Breast epithelium (tissue), 4 donors: ENCODE measurements around the gene ILK. TPM values are rescaled to one million over a fixed set of nuclear protein-coding genes. Genes with fewer than 3 reads are reported as not detected.

Experiments
- DNase-seq, 2 donors: peaks; one replicate each; pipeline ENCODE4 v3.0.0-alpha.2; 2019; ENCODE audit warnings: low spot score in 2 of 2
- H3K27ac ChIP-seq, 2 donors: fragments of 200-600 bp; sonication (generic) in 1 of 2; one replicate each; pipeline ENCODE4 v1.5.1; 2016 to 2019; ENCODE audit warnings: mild to moderate bottlenecking in 1 of 2
- H3K27me3 ChIP-seq, 2 donors: fragments of 200-600 bp; sonication (generic) in 1 of 2; one replicate each; pipeline versions ENCODE4 v1.5.1 to v1.6.0; 2017 to 2019; ENCODE audit warnings: control low read depth in 1 of 2, mild to moderate bottlenecking in 1 of 2
- H3K36me3 ChIP-seq: fragments of 200-600 bp; one replicate; pipeline ENCODE4 v1.5.1; 2019
- H3K4me1 ChIP-seq, 2 donors: fragments of 200-600 bp; sonication (generic); one replicate each; pipeline ENCODE4 v1.5.1; 2016 to 2019; ENCODE audit warnings: control low read depth in 1 of 2
- H3K4me3 ChIP-seq, 3 donors: fragments of 200-600 bp; sonication (generic); 1 replicate in 2 of 3; 2 replicates in 1 of 3; pipeline ENCODE4 v1.5.1; 2016 to 2019; ENCODE audit warnings: mild to moderate bottlenecking in 3 of 3, moderate library complexity in 2 of 3
- H3K9me3 ChIP-seq, 2 donors: fragments of 200-600 bp; sonication (generic) in 1 of 2; one replicate each; pipeline ENCODE4 v1.5.1; 2016 to 2019; ENCODE audit warnings: control low read depth in 1 of 2
- POLR2A ChIP-seq: fragments of 450-650 bp; IDR thresholded peaks from one replicate; pipeline ENCODE4 v1.6.1; 2016; ENCODE audit warnings: antibody characterized with exemption, mild to moderate bottlenecking, moderate library complexity
- POLR2AphosphoS5 ChIP-seq, 3 donors: sonication (generic); formaldehyde crosslinking; IDR thresholded peaks; one replicate each; pipeline ENCODE4 v1.6.1; 2017; ENCODE audit warnings: antibody characterized with exemption in 3 of 3
- intact Hi-C: fragments of 100-400 bp; cut with DNase I; formaldehyde crosslinking; loops from one replicate; pipeline ENCODE4 v1.15.1; 2023; ENCODE audit warnings: low total_unique reads
- total RNA-seq, 3 donors: library from RNA; depleted of rRNA; stranded (reverse); fragments of >200 nt; gene quantifications; one replicate each; pipeline ENCODE4 v1.1.0, GENCODE V29; 2016
- TF ChIP-seq, protein P1 (sequence below), 3 donors: fragments of 450-650 bp; IDR thresholded peaks; one replicate each; pipeline ENCODE4 v1.5.1; 2016 to 2017; ENCODE audit warnings: antibody characterized with exemption in 3 of 3, mild to moderate bottlenecking in 3 of 3, moderate library complexity in 3 of 3

ILK gene
- total RNA-seq, 3 donors from 2014 or later: 113 to 118 (median 113) TPM

DNA sequence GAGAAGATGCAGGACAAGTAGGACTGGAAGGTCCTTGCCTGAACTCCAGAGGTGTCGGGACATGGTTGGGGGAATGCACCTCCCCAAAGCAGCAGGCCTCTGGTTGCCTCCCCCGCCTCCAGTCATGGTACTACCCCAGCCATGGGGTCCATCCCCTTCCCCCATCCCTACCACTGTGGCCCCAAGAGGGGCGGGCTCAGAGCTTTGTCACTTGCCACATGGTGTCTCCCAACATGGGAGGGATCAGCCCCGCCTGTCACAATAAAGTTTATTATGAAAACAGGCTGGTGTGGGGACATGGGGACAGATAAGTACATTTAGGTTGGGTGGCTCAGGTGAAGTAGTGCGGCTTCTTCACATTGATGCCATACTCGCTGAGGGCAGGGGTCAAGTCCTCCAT, 7.0 kb downstream of the ILK start:
- intact Hi-C loops: no loop called here
- TF ChIP-seq, protein P1, sequence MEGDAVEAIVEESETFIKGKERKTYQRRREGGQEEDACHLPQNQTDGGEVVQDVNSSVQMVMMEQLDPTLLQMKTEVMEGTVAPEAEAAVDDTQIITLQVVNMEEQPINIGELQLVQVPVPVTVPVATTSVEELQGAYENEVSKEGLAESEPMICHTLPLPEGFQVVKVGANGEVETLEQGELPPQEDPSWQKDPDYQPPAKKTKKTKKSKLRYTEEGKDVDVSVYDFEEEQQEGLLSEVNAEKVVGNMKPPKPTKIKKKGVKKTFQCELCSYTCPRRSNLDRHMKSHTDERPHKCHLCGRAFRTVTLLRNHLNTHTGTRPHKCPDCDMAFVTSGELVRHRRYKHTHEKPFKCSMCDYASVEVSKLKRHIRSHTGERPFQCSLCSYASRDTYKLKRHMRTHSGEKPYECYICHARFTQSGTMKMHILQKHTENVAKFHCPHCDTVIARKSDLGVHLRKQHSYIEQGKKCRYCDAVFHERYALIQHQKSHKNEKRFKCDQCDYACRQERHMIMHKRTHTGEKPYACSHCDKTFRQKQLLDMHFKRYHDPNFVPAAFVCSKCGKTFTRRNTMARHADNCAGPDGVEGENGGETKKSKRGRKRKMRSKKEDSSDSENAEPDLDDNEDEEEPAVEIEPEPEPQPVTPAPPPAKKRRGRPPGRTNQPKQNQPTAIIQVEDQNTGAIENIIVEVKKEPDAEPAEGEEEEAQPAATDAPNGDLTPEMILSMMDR (IDR thresholded peaks at IDR 0.05): no peak
- Histone ChIP-seq H3K27ac (peak overlapping the region; percentile 93 to 99), H3K4me1 (peaks cover 0 to 18% of the 10 kb centered on the region in 2 donors), H3K9me3 (no peaks in the 10 kb centered on the region), H3K4me3 (peak overlapping the region in 1 of 3 donors; percentile 83), H3K36me3 (peaks cover 13% of the 10 kb centered on the region), H3K27me3 (no peaks in the 10 kb centered on the region)
- no peak for DNase-seq

DNA sequence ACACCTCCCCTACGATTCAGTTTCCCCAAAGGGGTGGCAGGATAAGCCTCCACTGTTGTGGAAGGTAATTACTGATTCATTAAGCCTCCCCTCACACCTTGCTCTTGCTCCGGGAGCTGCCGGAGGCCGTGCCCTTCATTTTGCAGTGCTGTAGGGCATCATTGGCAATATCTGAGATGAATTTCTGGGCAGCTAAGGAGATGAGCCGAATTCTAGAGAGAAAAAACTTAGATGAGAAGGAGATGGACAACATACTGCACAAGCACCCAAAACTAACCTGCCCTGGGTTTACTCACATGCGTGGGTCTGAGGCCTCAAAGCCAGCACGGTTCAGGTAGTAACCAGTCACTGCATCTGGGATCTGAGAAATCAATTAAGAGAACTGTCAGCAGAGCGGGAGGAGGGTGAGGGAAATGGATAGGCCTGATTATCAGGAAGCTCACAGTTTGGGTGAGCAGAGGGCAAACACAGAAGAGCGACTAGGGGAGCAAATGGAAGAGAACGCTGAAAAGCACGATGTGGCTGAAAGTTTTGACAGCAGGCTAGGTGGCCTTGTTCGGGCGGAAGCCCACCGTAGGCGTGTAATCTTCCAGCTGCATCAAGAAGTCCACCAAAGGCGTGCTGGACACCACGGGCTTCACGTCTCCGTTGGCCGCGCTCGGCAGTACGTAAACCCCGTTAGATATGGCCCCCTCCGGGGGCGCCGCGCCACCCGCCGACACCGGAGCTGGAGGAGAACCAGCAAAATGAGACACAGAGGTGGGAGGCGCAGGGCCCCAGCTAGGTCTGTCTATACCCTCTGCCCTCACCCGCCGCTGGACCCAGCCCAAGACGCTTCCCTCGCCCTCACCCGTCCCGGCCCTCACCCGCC, 7.8 kb downstream of the ILK start:
- peaks cover 0 to 13% of the 10 kb centered on the region in 2 donors for H3K4me1 ChIP-seq
- DNase-seq: peak in 1 of 2 donors; percentile 39
- peak overlapping the region; percentile 93 to 99 for H3K27ac ChIP-seq
- H3K9me3 ChIP-seq: no peaks in the 10 kb centered on the region
- peak overlapping the region; percentile 83 to 88 (median 84) for H3K4me3 ChIP-seq
- intact Hi-C loops: no loop called here
- peaks cover 13% of the 10 kb centered on the region for H3K36me3 ChIP-seq
- TF ChIP-seq POLR2A (no peak), POLR2AphosphoS5 (IDR thresholded peaks at IDR 0.05) (no peak)
- TF ChIP-seq, protein P1 (IDR thresholded peaks at IDR 0.05): no peak
- no peaks in the 10 kb centered on the region for H3K27me3 ChIP-seq

DNA sequence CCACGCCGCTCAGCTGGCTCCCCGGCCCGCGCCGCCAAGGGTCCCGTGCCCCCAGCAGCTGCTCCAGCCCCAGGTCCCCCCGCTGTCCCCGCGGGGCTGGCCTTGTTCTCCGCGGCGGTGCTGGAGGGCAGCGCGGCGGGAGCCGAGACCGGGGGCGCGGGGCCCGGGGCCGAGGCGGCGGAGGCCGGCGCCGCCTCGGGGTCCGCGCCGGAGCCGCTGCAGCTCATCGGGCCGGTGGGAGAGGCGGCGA, 8.3 kb downstream of the ILK start:
- intact Hi-C loops: no loop called here
- Histone ChIP-seq H3K36me3 (peaks cover 13% of the 10 kb centered on the region), H3K27ac (peak overlapping the region; percentile 93 to 99), H3K27me3 (no peaks in the 10 kb centered on the region), H3K4me1 (peaks cover 0 to 9% of the 10 kb centered on the region in 2 donors), H3K9me3 (no peaks in the 10 kb centered on the region), H3K4me3 (peak overlapping the region; percentile 83 to 88 (median 84))
- no peak for DNase-seq
- no peak for TF ChIP-seq POLR2A

GRCh38 chr11:6612213-6613041, 8.9 kb downstream of the ILK start, which contains the start of gene TAF10:
TAF10 (minus strand) TSS chr11:6612216; CDS start chr11:6612189, 27 bp downstream.
- intact Hi-C loops: no loop called here
- peaks cover 13% of the 10 kb centered on the region for H3K36me3 ChIP-seq
- no peaks in the 10 kb centered on the region for H3K9me3 ChIP-seq
- peak; percentile 94 to 96 (median 95) for TF ChIP-seq POLR2AphosphoS5 (IDR thresholded peaks at IDR 0.05)
- peak; percentile 78 for TF ChIP-seq POLR2A
- TF ChIP-seq, protein P1 (IDR thresholded peaks at IDR 0.05): peak in 2 of 3 donors; percentile 23 to 33
- H3K27ac ChIP-seq: peak within 1 kb of the TSS; percentile 93 to 99
- H3K4me3 ChIP-seq: peak within 1 kb of the TSS; percentile 83 to 88 (median 84)
- DNase-seq: peak; percentile 97
- peaks cover 0 to 7% of the 10 kb centered on the region in 2 donors for H3K4me1 ChIP-seq
- no peaks in the 10 kb centered on the region for H3K27me3 ChIP-seq

- H3K4me3 ChIP-seq: no peak overlapping the region
- H3K27me3 ChIP-seq: no peaks in the 10 kb centered on the region
- no peaks in the 10 kb centered on the region for H3K4me1 ChIP-seq
- no peak for DNase-seq
- intact Hi-C loops: no loop called here
- H3K9me3 ChIP-seq: no peaks in the 10 kb centered on the region
- H3K36me3 ChIP-seq: peaks cover 10% of the 10 kb centered on the region
- TF ChIP-seq POLR2AphosphoS5 (IDR thresholded peaks at IDR 0.05) (no peak), POLR2A (no peak)
- TF ChIP-seq, protein P1 (IDR thresholded peaks at IDR 0.05): no peak
- peak overlapping the region; percentile 93 to 99 for H3K27ac ChIP-seq
These were observed 9.9 kb downstream of the ILK start for GRCh38 chr11:6613496-6613895.
